T-helper 2 cell treated with Interferon-gamma antibody and Interleukin-4, amounts not matched to agents 100 ng/mL and 5 ng/mL, for 36 hours (primary cell): ENCODE data around the gene TANC2. TPM values are rescaled to one million over a fixed set of nuclear protein-coding genes. Genes with fewer than 3 reads are reported as not detected.

Experiments
- intact Hi-C: fragments of 100-400 bp; cut with micrococcal nuclease; formaldehyde crosslinking; loops from one replicate; pipeline ENCODE4 v1.15.1; 2023
- total RNA-seq: library from RNA; stranded (reverse); gene quantifications from 2 replicates; pipeline ENCODE4 v1.2.3, GENCODE V29; 2022

Gene TANC2
- total RNA-seq, 1 donor from 2014 or later = 5.7 TPM

DNA sequence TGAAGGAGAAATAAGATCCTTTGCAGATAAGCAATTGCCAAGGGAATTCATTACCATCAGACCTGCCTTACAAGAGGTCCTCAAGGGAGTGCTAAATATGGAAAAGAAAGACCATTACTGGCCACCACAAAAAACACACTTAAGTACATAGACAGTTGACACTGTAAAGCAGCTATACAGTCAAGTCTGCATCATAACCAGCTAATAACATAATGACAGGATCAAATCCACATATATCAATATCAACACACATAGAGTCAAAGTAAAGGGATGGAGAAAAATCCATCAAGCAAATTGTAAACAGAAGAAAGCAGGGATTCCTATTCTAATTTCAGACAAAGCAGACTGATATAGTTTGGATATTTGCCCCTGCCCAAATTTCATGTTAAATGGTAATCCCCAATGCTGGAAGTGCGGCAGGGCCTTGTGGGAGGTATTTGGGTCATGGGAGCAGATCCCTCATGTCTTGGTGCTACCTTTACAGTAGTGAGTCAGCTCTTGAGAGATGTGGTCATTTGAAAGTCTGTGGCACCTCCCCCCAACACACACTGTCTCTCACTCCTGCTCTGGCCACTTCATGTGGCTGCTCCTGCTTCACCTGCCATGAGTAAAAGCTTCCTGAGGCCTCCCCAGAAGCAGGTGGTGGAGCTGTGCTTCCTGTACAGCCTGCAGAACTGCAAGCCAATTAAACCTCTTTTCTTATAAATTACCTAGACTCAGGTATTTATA lies 32.8 kb downstream of the TANC2 start:
- intact Hi-C loops = no loop called here

GRCh38 chr17:62999736-63000135 lies 33.7 kb downstream of the TANC2 start:
- intact Hi-C loops = no loop called here

DNA sequence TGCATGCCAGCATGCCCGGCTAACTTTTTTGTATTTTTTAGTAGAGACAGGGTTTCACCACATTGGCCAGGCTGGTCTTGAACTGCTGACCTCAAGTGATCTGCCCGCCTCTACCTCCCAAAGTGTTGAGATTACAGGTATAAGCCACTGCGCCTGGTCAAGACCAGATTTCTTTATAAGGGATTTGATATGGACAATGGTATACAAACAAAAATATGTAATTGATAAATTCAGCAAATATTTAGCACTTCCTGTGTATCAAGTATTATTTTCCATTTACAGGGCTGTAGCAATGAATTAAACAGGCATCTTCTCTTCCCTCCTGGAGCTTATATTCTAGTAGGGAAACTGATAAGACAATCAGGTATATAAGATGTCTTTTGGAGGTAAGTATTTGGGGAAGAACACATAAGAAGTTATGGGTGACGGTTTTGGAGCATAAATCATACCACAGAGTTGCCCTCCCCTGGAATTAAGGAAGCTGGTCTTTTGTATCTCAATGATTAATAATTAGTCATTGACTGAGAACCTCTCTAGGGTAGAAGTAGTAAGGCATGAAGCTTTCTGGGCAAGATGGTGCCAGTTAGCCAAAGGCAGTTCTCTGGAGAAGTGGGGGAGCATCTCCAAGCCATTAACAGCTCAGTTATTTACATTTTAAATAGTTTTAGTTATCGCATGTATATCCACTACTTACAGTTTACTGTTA lies 35.8 kb downstream of the TANC2 start:
- intact Hi-C loops = no loop called here

DNA sequence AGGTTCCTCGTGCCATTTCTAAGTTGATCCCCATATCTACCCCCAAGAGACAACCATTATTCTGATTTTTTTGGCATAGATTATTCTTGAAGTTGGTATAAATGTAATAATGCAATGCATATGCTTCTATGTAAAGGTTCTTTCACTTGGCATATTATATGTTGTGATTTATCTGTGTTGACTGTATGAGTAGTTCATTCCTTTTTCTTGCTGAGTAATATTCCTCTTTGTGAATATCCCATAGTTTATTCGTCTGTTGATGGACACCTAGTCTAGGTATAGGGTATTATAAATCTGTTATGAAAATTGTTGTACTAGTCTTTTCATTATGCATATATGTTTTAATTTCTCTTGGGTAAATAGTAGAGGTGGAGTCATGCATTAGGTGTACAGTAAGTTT lies 36.6 kb downstream of the TANC2 start:
- intact Hi-C loops = no loop called here

- intact Hi-C loops = no loop called here
Measured at GRCh38 chr17:63015824-63016223, 49.8 kb downstream of the TANC2 start.

Other genes starting within 250 kb of the TANC2 start
- gene MARCHF10, start 157.9 kb upstream of the TANC2 start, total RNA-seq = not detected in 2 replicates